DND-41 (cell line): Measurements from ENCODE around the gene AGRN.
A peak's percentile ranks its signal among the peaks of the same experiment; 100 is the strongest.
"Not testable (repeated sequence)": the region's sequence is repeated elsewhere in the genome, so short reads cannot be mapped to it uniquely, and the experiment has no call there.

Source experiments
- ATAC-seq: fragments of 200-7000 bp; cut with Tn5 transposase; 3 replicates; pipeline ENCODE4 v1.9.1; 2021; ENCODE audit warnings: low read depth; ENCODE audit not compliant: insufficient read depth
- DNase-seq: peaks from one replicate; pipeline ENCODE4 v3.0.0-alpha.2; 2020
- H2AFZ ChIP-seq: 2 replicates; pipeline ENCODE4 v1.6.0; 2012; ENCODE audit warnings: low read depth, low read length
- H3K27ac ChIP-seq: 2 replicates; pipeline ENCODE4 v1.5.1; 2012; ENCODE audit warnings: low read length, inconsistent platforms
- H3K27me3 ChIP-seq: fragments of 200-600 bp; sonication (generic); 2 replicates; pipeline ENCODE4 v1.6.0; 2012; ENCODE audit warnings: low read length, mild to moderate bottlenecking, inconsistent platforms; ENCODE audit not compliant: insufficient read depth, poor library complexity
- H3K36me3 ChIP-seq: 2 replicates; pipeline ENCODE4 v1.5.1; 2012; ENCODE audit warnings: low read length, inconsistent platforms; ENCODE audit not compliant: insufficient read depth
- H3K4me1 ChIP-seq: 2 replicates; pipeline ENCODE4 v1.5.1; 2012; ENCODE audit warnings: mild to moderate bottlenecking, low read length; ENCODE audit not compliant: insufficient read depth
- H3K4me2 ChIP-seq: 2 replicates; pipeline ENCODE4 v1.6.0; 2012; ENCODE audit warnings: mild to moderate bottlenecking, moderate library complexity, low read length, inconsistent platforms; ENCODE audit not compliant: insufficient read depth
- H3K4me3 ChIP-seq, 2 experiments: fragments of 200-600 bp in 1 of 2; shearing (Covaris generic) in 1 of 2; 2 replicates each; pipeline ENCODE4 v1.5.1; 2012 to 2016; ENCODE audit warnings: inconsistent platforms in 2 of 2, low read length in 2 of 2, mild to moderate bottlenecking in 2 of 2, low read depth in 1 of 2, moderate library complexity in 1 of 2
- H3K79me2 ChIP-seq: 2 replicates; pipeline ENCODE4 v1.6.0; 2012; ENCODE audit warnings: low read length, inconsistent platforms; ENCODE audit not compliant: insufficient read depth
- H3K9ac ChIP-seq: 2 replicates; pipeline ENCODE4 v1.6.0; 2012; ENCODE audit warnings: low read depth, mild to moderate bottlenecking, inconsistent platforms, low read length, moderate library complexity
- H3K9me3 ChIP-seq: 2 replicates; pipeline ENCODE4 v1.5.1; 2012; ENCODE audit warnings: low read length, moderate library complexity, mild to moderate bottlenecking, inconsistent platforms; ENCODE audit not compliant: insufficient read depth, severe bottlenecking
- H4K20me1 ChIP-seq: 2 replicates; pipeline ENCODE4 v1.6.0; 2012; ENCODE audit warnings: low read length; ENCODE audit not compliant: insufficient read depth
- EZH2 ChIP-seq: IDR thresholded peaks from 3 replicates; pipeline ENCODE4 v1.6.1; 2012; ENCODE audit warnings: borderline replicate concordance, low read depth, mild to moderate bottlenecking, moderate library complexity, low read length, inconsistent platforms; ENCODE audit not compliant: severe bottlenecking
- TF ChIP-seq, protein P1 (sequence below): IDR thresholded peaks from 2 replicates; pipeline ENCODE4 v1.5.1; 2012; ENCODE audit warnings: borderline replicate concordance, low read length, moderate library complexity, mild to moderate bottlenecking; ENCODE audit not compliant: poor library complexity, severe bottlenecking; ENCODE audit errors: extremely low read depth

AGRN gene

GRCh38 chr1:1013105-1013921 is 6.6 kb upstream of the AGRN start, which contains the start of gene ISG15:
ISG15 (plus strand) TSS chr1:1013497; CDS start chr1:1013574, 77 bp downstream.
- Histone ChIP-seq H3K4me3 (peak within 1 kb of the TSS; percentile 55 to 81), H4K20me1 (no peaks in the 10 kb centered on the region), H3K27ac (peak within 1 kb of the TSS; percentile 92), H3K9ac (peak within 1 kb of the TSS; percentile 71), H3K9me3 (no peaks in the 10 kb centered on the region), H2AFZ (peak within 1 kb of the TSS; percentile 76), H3K27me3 (no peaks in the 10 kb centered on the region), H3K79me2 (peaks cover 14% of the 10 kb centered on the region), H3K4me2 (peak within 1 kb of the TSS; percentile 90), H3K4me1 (peaks cover 29% of the 10 kb centered on the region), H3K36me3 (no peaks in the 10 kb centered on the region)
- TF ChIP-seq EZH2 = no peak
- TF ChIP-seq, protein P1, sequence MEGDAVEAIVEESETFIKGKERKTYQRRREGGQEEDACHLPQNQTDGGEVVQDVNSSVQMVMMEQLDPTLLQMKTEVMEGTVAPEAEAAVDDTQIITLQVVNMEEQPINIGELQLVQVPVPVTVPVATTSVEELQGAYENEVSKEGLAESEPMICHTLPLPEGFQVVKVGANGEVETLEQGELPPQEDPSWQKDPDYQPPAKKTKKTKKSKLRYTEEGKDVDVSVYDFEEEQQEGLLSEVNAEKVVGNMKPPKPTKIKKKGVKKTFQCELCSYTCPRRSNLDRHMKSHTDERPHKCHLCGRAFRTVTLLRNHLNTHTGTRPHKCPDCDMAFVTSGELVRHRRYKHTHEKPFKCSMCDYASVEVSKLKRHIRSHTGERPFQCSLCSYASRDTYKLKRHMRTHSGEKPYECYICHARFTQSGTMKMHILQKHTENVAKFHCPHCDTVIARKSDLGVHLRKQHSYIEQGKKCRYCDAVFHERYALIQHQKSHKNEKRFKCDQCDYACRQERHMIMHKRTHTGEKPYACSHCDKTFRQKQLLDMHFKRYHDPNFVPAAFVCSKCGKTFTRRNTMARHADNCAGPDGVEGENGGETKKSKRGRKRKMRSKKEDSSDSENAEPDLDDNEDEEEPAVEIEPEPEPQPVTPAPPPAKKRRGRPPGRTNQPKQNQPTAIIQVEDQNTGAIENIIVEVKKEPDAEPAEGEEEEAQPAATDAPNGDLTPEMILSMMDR = no peak
- DNase-seq = peak; percentile 93
- peak; percentile 82 for ATAC-seq

- H3K36me3 ChIP-seq = no peaks in the 10 kb centered on the region
- H4K20me1 ChIP-seq = no peaks in the 10 kb centered on the region
- DNase-seq = peak; percentile 86
- TF ChIP-seq, protein P1 = no peak
- TF ChIP-seq EZH2 = no peak
- no peaks in the 10 kb centered on the region for H3K9me3 ChIP-seq
- H3K27me3 ChIP-seq = no peaks in the 10 kb centered on the region
- peak overlapping the region; percentile 71 for H3K9ac ChIP-seq
- peaks cover 14% of the 10 kb centered on the region for H3K79me2 ChIP-seq
- peak overlapping the region; percentile 76 for H2AFZ ChIP-seq
- H3K27ac ChIP-seq = peak overlapping the region; percentile 92
- H3K4me3 ChIP-seq = peak overlapping the region; percentile 55 to 81
- peak overlapping the region; percentile 90 for H3K4me2 ChIP-seq
- peaks cover 32% of the 10 kb centered on the region for H3K4me1 ChIP-seq
- ATAC-seq = peak; percentile 83
These were observed 5.8 kb upstream of the AGRN start for GRCh38 chr1:1013922-1014648.

DNA sequence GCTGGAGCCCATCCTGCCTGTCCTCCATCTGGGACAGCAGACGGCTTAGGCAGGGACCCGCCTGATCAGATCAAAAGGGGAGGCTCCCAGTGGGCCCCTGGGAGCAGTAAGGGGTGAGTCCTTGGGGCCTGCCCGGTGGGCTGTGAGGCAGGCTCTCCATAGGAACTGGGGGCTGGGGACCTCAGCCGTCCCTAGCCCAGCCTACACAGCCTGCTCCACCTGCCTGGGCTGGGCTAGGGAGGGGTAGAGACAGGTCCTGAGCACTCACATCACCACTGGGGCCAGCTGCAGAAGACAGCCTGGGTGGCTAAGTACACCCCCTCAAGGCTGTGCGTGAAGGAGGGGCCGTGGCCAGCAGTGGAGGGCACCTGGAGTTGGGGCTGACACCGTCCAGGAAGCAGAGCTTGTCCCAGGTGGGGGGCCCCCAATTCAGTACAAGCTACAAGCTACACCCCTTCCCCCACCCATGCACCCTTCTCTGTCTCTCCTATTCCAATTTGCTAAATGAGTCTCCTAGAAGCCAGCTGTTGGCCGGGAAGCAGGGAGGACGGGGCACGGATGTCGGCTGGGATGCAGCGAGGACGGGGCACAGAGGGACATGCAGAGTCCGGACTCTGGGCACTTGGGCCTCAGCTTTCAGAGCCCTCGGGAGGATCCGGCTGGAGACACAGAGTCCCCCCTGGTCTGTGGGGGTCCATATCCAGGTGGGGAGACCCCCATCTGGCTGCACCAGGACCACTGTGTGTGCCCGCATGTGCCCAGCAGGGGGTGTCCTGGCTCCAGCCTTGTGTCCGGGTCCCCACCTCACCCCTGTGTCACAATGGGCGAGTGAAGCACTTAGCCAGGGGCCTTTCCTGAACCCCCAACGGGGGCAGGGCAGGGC is 4.9 kb upstream of the AGRN start:
- peaks cover 14% of the 10 kb centered on the region for H3K79me2 ChIP-seq
- no peaks in the 10 kb centered on the region for H3K9me3 ChIP-seq
- peak overlapping the region; percentile 55 to 81; a peak in 3 of 4 replicates for H3K4me3 ChIP-seq
- peak overlapping the region; percentile 76 for H2AFZ ChIP-seq
- H3K4me2 ChIP-seq = peak overlapping the region; percentile 90
- no peak for TF ChIP-seq EZH2
- TF ChIP-seq, protein P1 = peak; percentile 63
- H3K9ac ChIP-seq = peak overlapping the region; percentile 71
- peak; percentile 55 for DNase-seq
- H3K36me3 ChIP-seq = no peaks in the 10 kb centered on the region
- H3K4me1 ChIP-seq = peaks cover 34% of the 10 kb centered on the region
- H3K27ac ChIP-seq = peak overlapping the region; percentile 92
- H3K27me3 ChIP-seq = no peaks in the 10 kb centered on the region
- no peaks in the 10 kb centered on the region for H4K20me1 ChIP-seq
- ATAC-seq = peak; percentile 8; the same call in 1 of the 3 replicates

GRCh38 chr1:1017397-1018320 is 2.3 kb upstream of the AGRN start:
- peak; percentile 56 for DNase-seq
- H3K4me2 ChIP-seq, H2AFZ ChIP-seq, H3K4me3 ChIP-seq, H3K36me3 ChIP-seq, H3K9me3 ChIP-seq, H3K27me3 ChIP-seq, H3K9ac ChIP-seq, ATAC-seq, H3K27ac ChIP-seq: not testable (repeated sequence)
- H4K20me1 ChIP-seq = peaks cover 18% of the 10 kb centered on the region
- H3K4me1 ChIP-seq = peaks cover 44% of the 10 kb centered on the region
- H3K79me2 ChIP-seq = peaks cover 14% of the 10 kb centered on the region
